22Rv1 (cell line): ENCODE data around the gene ANKRD39.
A peak's percentile ranks its signal among the peaks of the same experiment; 100 is the strongest.

Source experiments
- H3K27ac ChIP-seq: fragments of 450-650 bp; 2 replicates; pipeline ENCODE4 v1.5.1; 2017
- CTCF ChIP-seq: fragments of 450-650 bp; IDR thresholded peaks from 2 replicates; pipeline ENCODE4 v1.5.1; 2017; ENCODE audit warnings: mild to moderate bottlenecking
- ZFX ChIP-seq: fragments of 450-650 bp; IDR thresholded peaks from 2 replicates; pipeline ENCODE4 v1.6.1; 2017; ENCODE audit warnings: antibody characterized with exemption, borderline replicate concordance

Gene ANKRD39

GRCh38 chr2:96821113-96821675 lies 36.6 kb downstream of the ANKRD39 start:
- H3K27ac ChIP-seq = no peak overlapping the region

GRCh38 chr2:96819876-96820511 lies 37.8 kb downstream of the ANKRD39 start:
- TF ChIP-seq CTCF (no peak), ZFX (no peak)
- peak overlapping the region; percentile 53 for H3K27ac ChIP-seq

More at GRCh38 chr2:96821113-96821675, 36.6 kb downstream of the ANKRD39 start:
- TF ChIP-seq ZFX (no peak), CTCF (no peak)

- TF ChIP-seq CTCF (no peak), ZFX (no peak)
- H3K27ac ChIP-seq = peak overlapping the region; percentile 53
Observed at GRCh38 chr2:96819128-96819875, 38.5 kb downstream of the ANKRD39 start.

GRCh38 chr2:96817882-96818281 lies 39.9 kb downstream of the ANKRD39 start:
- no peak overlapping the region for H3K27ac ChIP-seq
- TF ChIP-seq CTCF (no peak), ZFX (no peak)

- peak overlapping the region; percentile 95 for H3K27ac ChIP-seq
- TF ChIP-seq CTCF (no peak), ZFX (no peak)
Observed at GRCh38 chr2:96816836-96817702, 40.7 kb downstream of the ANKRD39 start.

- peak within 1 kb of the TSS; percentile 95 for H3K27ac ChIP-seq
- TF ChIP-seq ZFX = no peak
- peak; percentile 60 for TF ChIP-seq CTCF
Observed at GRCh38 chr2:96816127-96816835, 41.5 kb downstream of the ANKRD39 start, which contains the start of gene CNNM3. Gene CNNM3 (plus strand): TSS chr2:96816268. CDS start chr2:96816278, 10 bp downstream.
